ENCODE data around the gene KIF2A. TPM values are rescaled to one million over a fixed set of nuclear protein-coding genes. Genes with fewer than 3 reads are reported as not detected.
A peak's percentile ranks its signal among the peaks of the same experiment; 100 is the strongest.

KIF2A gene
- polyA plus RNA-seq, 1 donor (not counting 4 experiments of a cell fraction or from before 2014, with no cell fraction given) = 34.8 TPM

DNA sequence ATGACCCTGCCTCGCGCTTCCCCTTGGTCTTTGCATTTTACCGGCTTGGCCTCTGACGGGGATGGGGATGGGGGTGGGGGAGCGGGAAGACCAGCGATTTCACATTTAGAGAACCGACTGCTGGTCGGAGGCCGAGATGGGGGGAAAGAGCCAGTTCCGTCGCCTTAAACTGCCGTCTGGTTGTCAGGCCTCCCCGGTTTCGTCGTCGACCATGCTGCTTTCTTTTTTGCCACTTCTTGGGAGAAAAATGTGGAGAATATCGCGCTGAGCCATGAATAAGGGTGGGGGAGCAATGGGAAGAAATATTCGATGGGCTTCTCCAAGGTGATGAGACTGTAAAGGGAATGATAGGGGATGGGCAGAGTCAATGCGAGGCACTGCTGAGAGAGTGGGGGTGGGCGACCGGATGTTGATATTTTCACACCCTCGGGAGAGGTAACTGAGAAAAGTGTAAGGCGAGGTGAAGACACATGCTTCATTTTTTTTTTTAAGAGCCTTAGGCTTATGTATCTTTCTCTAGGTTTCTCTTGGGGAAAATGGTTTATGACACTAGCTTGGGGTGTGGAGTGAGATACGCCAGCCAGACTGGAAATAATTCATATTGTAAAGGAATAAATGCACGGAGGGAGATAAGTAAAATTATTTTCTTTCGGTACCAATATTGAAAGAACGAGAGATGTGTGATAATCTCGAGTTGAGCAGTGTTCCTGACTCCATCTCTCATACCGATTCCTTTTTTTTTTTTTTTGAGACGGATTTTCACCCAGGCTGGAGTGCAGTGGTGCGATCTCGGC lies 1.1 kb downstream of the KIF2A start:
- no peak for FAIRE-seq
- dilution Hi-C loops (cut with MboI; ENCODE audit: extremely low pct_ligation_motif_present, low sequenced_read_pairs) = no loop called here

DNA sequence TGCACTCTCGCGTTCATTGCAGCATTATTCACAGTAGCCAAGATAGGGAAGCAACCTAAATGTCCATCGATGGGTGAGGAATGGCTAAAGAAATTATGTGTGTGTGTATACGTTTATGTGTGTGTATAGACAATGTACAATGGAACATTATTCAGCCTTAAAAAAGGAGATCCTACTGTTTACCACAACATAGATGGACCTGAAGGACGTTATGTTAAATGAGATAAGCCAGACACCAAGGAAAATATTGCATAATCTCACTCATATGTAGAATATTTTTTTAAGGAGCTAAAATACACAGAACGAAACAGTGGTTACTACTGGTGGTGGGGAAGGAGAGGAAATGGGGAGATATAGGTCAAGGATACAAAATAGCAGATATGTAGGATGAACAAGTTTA lies 2.4 kb downstream of the KIF2A start:
- Histone ChIP-seq H3K9me1 (ENCODE audit: control insufficient read depth, extremely low read depth, insufficient read depth, low read length) (no peaks in the 10 kb centered on the region), H3K4me2 (ENCODE audit: control insufficient read depth, extremely low read depth, insufficient read depth, low read depth, low read length) (no peak overlapping the region), H3K9ac (ENCODE audit: control insufficient read depth, extremely low read depth, insufficient read depth, low read length) (no peak overlapping the region), H3K27me3 (ENCODE audit: control insufficient read depth, extremely low read depth, insufficient read depth, low read length) (no peaks in the 10 kb centered on the region), H2AFZ (ENCODE audit: control insufficient read depth, low read length) (no peak overlapping the region), H3K4me1 (ENCODE audit: control insufficient read depth, extremely low read depth, insufficient read depth, low read length) (peaks cover 31% of the 10 kb centered on the region), H4K20me1 (ENCODE audit: control insufficient read depth, extremely low read depth, insufficient read depth, low read length) (peaks cover 4% of the 10 kb centered on the region), H3K4me3 (ENCODE audit: control insufficient read depth in 2 of 3, extremely low read depth in 1 of 3, insufficient read depth in 2 of 3, low read depth in 1 of 3, low read length in 3 of 3) (no peak overlapping the region), H3K79me2 (ENCODE audit: control insufficient read depth, insufficient read depth, low read length) (peaks cover 72% of the 10 kb centered on the region), H3K27ac (ENCODE audit: control insufficient read depth, insufficient read depth, low read length) (no peak overlapping the region), H3K36me3 (ENCODE audit: control insufficient read depth in 2 of 2, extremely low read depth in 1 of 2, insufficient read depth in 2 of 2, low read length in 2 of 2) (peaks cover 0 to 1% of the 10 kb centered on the region in 2 experiments), H3K9me3 (ENCODE audit: control insufficient read depth, low read depth, low read length) (no peaks in the 10 kb centered on the region)
- DNase-seq (ENCODE audit: low read depth, low spot score) (no peak), FAIRE-seq (no peak)
- TF ChIP-seq, protein P1, sequence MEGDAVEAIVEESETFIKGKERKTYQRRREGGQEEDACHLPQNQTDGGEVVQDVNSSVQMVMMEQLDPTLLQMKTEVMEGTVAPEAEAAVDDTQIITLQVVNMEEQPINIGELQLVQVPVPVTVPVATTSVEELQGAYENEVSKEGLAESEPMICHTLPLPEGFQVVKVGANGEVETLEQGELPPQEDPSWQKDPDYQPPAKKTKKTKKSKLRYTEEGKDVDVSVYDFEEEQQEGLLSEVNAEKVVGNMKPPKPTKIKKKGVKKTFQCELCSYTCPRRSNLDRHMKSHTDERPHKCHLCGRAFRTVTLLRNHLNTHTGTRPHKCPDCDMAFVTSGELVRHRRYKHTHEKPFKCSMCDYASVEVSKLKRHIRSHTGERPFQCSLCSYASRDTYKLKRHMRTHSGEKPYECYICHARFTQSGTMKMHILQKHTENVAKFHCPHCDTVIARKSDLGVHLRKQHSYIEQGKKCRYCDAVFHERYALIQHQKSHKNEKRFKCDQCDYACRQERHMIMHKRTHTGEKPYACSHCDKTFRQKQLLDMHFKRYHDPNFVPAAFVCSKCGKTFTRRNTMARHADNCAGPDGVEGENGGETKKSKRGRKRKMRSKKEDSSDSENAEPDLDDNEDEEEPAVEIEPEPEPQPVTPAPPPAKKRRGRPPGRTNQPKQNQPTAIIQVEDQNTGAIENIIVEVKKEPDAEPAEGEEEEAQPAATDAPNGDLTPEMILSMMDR (optimal IDR thresholded peaks at IDR 0.05 in 1 of 3, IDR thresholded peaks at IDR 0.05 in 1 of 3, conservative IDR thresholded peaks at IDR 0.05 in 1 of 3; ENCODE audit: extremely low read depth in 1 of 3, insufficient read depth in 2 of 3, low read length in 3 of 3) = no peak
- no peak for TF ChIP-seq EZH2 (IDR thresholded peaks at IDR 0.05; ENCODE audit: low read length)
- dilution Hi-C loops (cut with MboI; ENCODE audit: extremely low pct_ligation_motif_present, low sequenced_read_pairs) = no loop called here

More for the DNA sequence above, 1.1 kb downstream of the KIF2A start:
- H3K4me2 ChIP-seq (ENCODE audit: control insufficient read depth, extremely low read depth, insufficient read depth, low read depth, low read length) = peak overlapping the region; percentile 87
- H3K9ac ChIP-seq (ENCODE audit: control insufficient read depth, extremely low read depth, insufficient read depth, low read length) = peak overlapping the region; percentile 86
- no peak for DNase-seq (ENCODE audit: low read depth, low spot score)
- no peaks in the 10 kb centered on the region for H3K9me3 ChIP-seq (ENCODE audit: control insufficient read depth, low read depth, low read length)
- H3K27me3 ChIP-seq (ENCODE audit: control insufficient read depth, extremely low read depth, insufficient read depth, low read length) = no peaks in the 10 kb centered on the region
- H3K4me1 ChIP-seq (ENCODE audit: control insufficient read depth, extremely low read depth, insufficient read depth, low read length) = peaks cover 19% of the 10 kb centered on the region
- TF ChIP-seq, protein P1 (optimal IDR thresholded peaks at IDR 0.05 in 1 of 3, IDR thresholded peaks at IDR 0.05 in 1 of 3, conservative IDR thresholded peaks at IDR 0.05 in 1 of 3; ENCODE audit: extremely low read depth in 1 of 3, insufficient read depth in 2 of 3, low read length in 3 of 3) = no peak
- peaks cover 0 to 1% of the 10 kb centered on the region in 2 experiments for H3K36me3 ChIP-seq (ENCODE audit: control insufficient read depth in 2 of 2, extremely low read depth in 1 of 2, insufficient read depth in 2 of 2, low read length in 2 of 2)
- H3K79me2 ChIP-seq (ENCODE audit: control insufficient read depth, insufficient read depth, low read length) = peaks cover 59% of the 10 kb centered on the region
- H4K20me1 ChIP-seq (ENCODE audit: control insufficient read depth, extremely low read depth, insufficient read depth, low read length) = peaks cover 2% of the 10 kb centered on the region
- H3K27ac ChIP-seq (ENCODE audit: control insufficient read depth, insufficient read depth, low read length) = peak overlapping the region; percentile 86
- H3K9me1 ChIP-seq (ENCODE audit: control insufficient read depth, extremely low read depth, insufficient read depth, low read length) = no peaks in the 10 kb centered on the region
- peak overlapping the region; percentile 79 to 96 (median 92) for H3K4me3 ChIP-seq (ENCODE audit: control insufficient read depth in 2 of 3, extremely low read depth in 1 of 3, insufficient read depth in 2 of 3, low read depth in 1 of 3, low read length in 3 of 3)
- peak overlapping the region; percentile 82 for H2AFZ ChIP-seq (ENCODE audit: control insufficient read depth, low read length)
